GM23338 (cell line): ENCODE data around the gene ASCL5. TPM values are rescaled to one million over a fixed set of nuclear protein-coding genes. Genes with fewer than 3 reads are reported as not detected.
"Not testable (repeated sequence)": the region's sequence is repeated elsewhere in the genome, so short reads cannot be mapped to it uniquely, and the experiment has no call there.

Experiments used
- ATAC-seq: fragments of 200-7000 bp; cut with Tn5 transposase; 3 replicates; pipeline ENCODE4 v1.9.1; 2020
- DNase-seq: peaks from one replicate; pipeline ENCODE4 v3.0.0-alpha.2; 2015; ENCODE audit warnings: low spot score
- H2AFZ ChIP-seq: fragments of 200-600 bp; sonication (generic); 2 replicates; pipeline ENCODE4 v1.8.0; 2016; ENCODE audit warnings: antibody characterized with exemption, mild to moderate bottlenecking, moderate library complexity
- H3F3A ChIP-seq: fragments of 200-600 bp; sonication (generic); replicated peaks from 2 replicates; pipeline ENCODE4 v1.8.0; 2017; ENCODE audit warnings: antibody characterized with exemption, mixed run types, low read depth
- H3K27ac ChIP-seq: fragments of 200-600 bp; sonication (generic); 2 replicates; pipeline ENCODE4 v1.6.1; 2016; ENCODE audit warnings: low read depth
- H3K27me3 ChIP-seq: fragments of 200-600 bp; sonication (generic); 2 replicates; pipeline ENCODE4 v1.8.0; 2016; ENCODE audit warnings: mild to moderate bottlenecking, mixed run types, moderate library complexity; ENCODE audit not compliant: insufficient read depth
- H3K36me3 ChIP-seq: fragments of 200-600 bp; sonication (generic); 2 replicates; pipeline ENCODE4 v1.8.0; 2016; ENCODE audit warnings: mild to moderate bottlenecking; ENCODE audit not compliant: insufficient read depth
- H3K4me1 ChIP-seq: fragments of 200-600 bp; sonication (generic); 2 replicates; pipeline ENCODE4 v1.8.0; 2016; ENCODE audit warnings: mild to moderate bottlenecking, moderate library complexity; ENCODE audit not compliant: insufficient read depth
- H3K4me2 ChIP-seq: fragments of 200-600 bp; sonication (generic); 2 replicates; pipeline ENCODE4 v1.7.1; 2017; ENCODE audit warnings: mixed run types
- H3K4me3 ChIP-seq: fragments of 200-600 bp; sonication (generic); 2 replicates; pipeline ENCODE4 v1.6.1; 2016; ENCODE audit warnings: mixed run types
- H3K79me2 ChIP-seq: fragments of 200-600 bp; sonication (generic); replicated peaks from 2 replicates; pipeline ENCODE4 v1.8.0; 2017; ENCODE audit warnings: mild to moderate bottlenecking; ENCODE audit not compliant: insufficient read depth
- H3K9me2 ChIP-seq: fragments of 200-600 bp; sonication (generic); 2 replicates; pipeline ENCODE4 v1.8.0; 2017; ENCODE audit not compliant: insufficient read depth
- H4K20me1 ChIP-seq: fragments of 200-600 bp; sonication (generic); replicated peaks from 2 replicates; pipeline ENCODE4 v1.8.0; 2017; ENCODE audit warnings: mild to moderate bottlenecking; ENCODE audit not compliant: insufficient read depth
- H3K27ac Mint-ChIP-seq: 2 replicates; pipeline ENCODE4 v1.8.0; 2020; ENCODE audit warnings: inconsistent platforms, mild to moderate bottlenecking, moderate library complexity, mixed read lengths
- H3K27me3 Mint-ChIP-seq: 3 replicates; pipeline ENCODE4 v1.8.0; 2022; ENCODE audit warnings: low read depth, mild to moderate bottlenecking, moderate library complexity, mixed read lengths, inconsistent platforms; ENCODE audit not compliant: insufficient read depth, poor library complexity
- H3K36me3 Mint-ChIP-seq: 3 replicates; pipeline ENCODE4 v1.8.0; 2021; ENCODE audit warnings: low read depth, mild to moderate bottlenecking, inconsistent platforms, moderate library complexity, mixed read lengths
- H3K4me1 Mint-ChIP-seq: 3 replicates; pipeline ENCODE4 v1.8.0; 2020; ENCODE audit warnings: mild to moderate bottlenecking, inconsistent platforms, mixed read lengths
- H3K4me3 Mint-ChIP-seq: 3 replicates; pipeline ENCODE4 v1.8.0; 2021; ENCODE audit warnings: moderate library complexity, mild to moderate bottlenecking, inconsistent platforms, mixed read lengths
- H3K9me3 Mint-ChIP-seq: 3 replicates; pipeline ENCODE4 v1.8.0; 2020; ENCODE audit warnings: moderate library complexity, mild to moderate bottlenecking, inconsistent platforms, mixed read lengths
- CTCF ChIP-seq, 2 experiments: fragments of 200-600 bp in 1 of 2; sonication (generic) in 1 of 2; conservative IDR thresholded peaks; 2 replicates each; pipeline versions ENCODE4 v1.5.1 to v1.6.1; 2016 to 2017; ENCODE audit warnings: antibody characterized with exemption in 2 of 2, low read depth in 2 of 2, mild to moderate bottlenecking in 2 of 2, moderate library complexity in 1 of 2
- EZH2phosphoT487 ChIP-seq: fragments of 200-600 bp; sonication (generic); IDR thresholded peaks from one replicate; pipeline ENCODE4 v1.8.1; 2018; ENCODE audit warnings: antibody characterized with exemption; ENCODE audit not compliant: unreplicated experiment
- NANOG ChIP-seq: IDR thresholded peaks from 2 replicates; pipeline ENCODE4 v1.6.1; 2016; ENCODE audit warnings: antibody characterized with exemption, borderline replicate concordance
- STAT1 ChIP-seq: IDR thresholded peaks from one replicate; pipeline ENCODE4 v1.6.1; 2016; ENCODE audit warnings: antibody characterized with exemption; ENCODE audit not compliant: unreplicated experiment
- ZNF114 ChIP-seq: fragments of 250-450 bp; sonication (Bioruptor Pico); IDR thresholded peaks from 2 replicates; pipeline ENCODE4 v1.5.0; 2020; ENCODE audit warnings: mild to moderate bottlenecking, moderate library complexity
- polyA plus RNA-seq: library from polyadenylated mRNA; unstranded; fragments of >200 nt; fragmentation: Nextera tagmentation; extraction: Ambion mirVana; gene quantifications from 2 replicates; pipeline ENCODE4 v1.2.1, GENCODE V29; 2016
- total RNA-seq: library from RNA; depleted of rRNA; stranded (reverse); fragments of >200 nt; shearing (Covaris generic); gene quantifications from 2 replicates; pipeline ENCODE4 v1.2.3, GENCODE V29; 2014
- TF ChIP-seq, protein P1 (sequence below): fragments of 250-450 bp; sonication (Bioruptor Pico); IDR thresholded peaks from 2 replicates; pipeline ENCODE4 v1.5.0; 2020; ENCODE audit warnings: mild to moderate bottlenecking, moderate library complexity
- TF ChIP-seq, protein P2 (sequence below): IDR thresholded peaks from 2 replicates; pipeline ENCODE4 v1.6.1; 2016; ENCODE audit warnings: antibody characterized with exemption

Gene ASCL5
- total and polyA plus RNA-seq, 2 experiments from 2014 or later = not detected

GRCh38 chr1:201164645-201165044 lies 37.7 kb upstream of the ASCL5 start (continued):
- TF ChIP-seq, protein P1, sequence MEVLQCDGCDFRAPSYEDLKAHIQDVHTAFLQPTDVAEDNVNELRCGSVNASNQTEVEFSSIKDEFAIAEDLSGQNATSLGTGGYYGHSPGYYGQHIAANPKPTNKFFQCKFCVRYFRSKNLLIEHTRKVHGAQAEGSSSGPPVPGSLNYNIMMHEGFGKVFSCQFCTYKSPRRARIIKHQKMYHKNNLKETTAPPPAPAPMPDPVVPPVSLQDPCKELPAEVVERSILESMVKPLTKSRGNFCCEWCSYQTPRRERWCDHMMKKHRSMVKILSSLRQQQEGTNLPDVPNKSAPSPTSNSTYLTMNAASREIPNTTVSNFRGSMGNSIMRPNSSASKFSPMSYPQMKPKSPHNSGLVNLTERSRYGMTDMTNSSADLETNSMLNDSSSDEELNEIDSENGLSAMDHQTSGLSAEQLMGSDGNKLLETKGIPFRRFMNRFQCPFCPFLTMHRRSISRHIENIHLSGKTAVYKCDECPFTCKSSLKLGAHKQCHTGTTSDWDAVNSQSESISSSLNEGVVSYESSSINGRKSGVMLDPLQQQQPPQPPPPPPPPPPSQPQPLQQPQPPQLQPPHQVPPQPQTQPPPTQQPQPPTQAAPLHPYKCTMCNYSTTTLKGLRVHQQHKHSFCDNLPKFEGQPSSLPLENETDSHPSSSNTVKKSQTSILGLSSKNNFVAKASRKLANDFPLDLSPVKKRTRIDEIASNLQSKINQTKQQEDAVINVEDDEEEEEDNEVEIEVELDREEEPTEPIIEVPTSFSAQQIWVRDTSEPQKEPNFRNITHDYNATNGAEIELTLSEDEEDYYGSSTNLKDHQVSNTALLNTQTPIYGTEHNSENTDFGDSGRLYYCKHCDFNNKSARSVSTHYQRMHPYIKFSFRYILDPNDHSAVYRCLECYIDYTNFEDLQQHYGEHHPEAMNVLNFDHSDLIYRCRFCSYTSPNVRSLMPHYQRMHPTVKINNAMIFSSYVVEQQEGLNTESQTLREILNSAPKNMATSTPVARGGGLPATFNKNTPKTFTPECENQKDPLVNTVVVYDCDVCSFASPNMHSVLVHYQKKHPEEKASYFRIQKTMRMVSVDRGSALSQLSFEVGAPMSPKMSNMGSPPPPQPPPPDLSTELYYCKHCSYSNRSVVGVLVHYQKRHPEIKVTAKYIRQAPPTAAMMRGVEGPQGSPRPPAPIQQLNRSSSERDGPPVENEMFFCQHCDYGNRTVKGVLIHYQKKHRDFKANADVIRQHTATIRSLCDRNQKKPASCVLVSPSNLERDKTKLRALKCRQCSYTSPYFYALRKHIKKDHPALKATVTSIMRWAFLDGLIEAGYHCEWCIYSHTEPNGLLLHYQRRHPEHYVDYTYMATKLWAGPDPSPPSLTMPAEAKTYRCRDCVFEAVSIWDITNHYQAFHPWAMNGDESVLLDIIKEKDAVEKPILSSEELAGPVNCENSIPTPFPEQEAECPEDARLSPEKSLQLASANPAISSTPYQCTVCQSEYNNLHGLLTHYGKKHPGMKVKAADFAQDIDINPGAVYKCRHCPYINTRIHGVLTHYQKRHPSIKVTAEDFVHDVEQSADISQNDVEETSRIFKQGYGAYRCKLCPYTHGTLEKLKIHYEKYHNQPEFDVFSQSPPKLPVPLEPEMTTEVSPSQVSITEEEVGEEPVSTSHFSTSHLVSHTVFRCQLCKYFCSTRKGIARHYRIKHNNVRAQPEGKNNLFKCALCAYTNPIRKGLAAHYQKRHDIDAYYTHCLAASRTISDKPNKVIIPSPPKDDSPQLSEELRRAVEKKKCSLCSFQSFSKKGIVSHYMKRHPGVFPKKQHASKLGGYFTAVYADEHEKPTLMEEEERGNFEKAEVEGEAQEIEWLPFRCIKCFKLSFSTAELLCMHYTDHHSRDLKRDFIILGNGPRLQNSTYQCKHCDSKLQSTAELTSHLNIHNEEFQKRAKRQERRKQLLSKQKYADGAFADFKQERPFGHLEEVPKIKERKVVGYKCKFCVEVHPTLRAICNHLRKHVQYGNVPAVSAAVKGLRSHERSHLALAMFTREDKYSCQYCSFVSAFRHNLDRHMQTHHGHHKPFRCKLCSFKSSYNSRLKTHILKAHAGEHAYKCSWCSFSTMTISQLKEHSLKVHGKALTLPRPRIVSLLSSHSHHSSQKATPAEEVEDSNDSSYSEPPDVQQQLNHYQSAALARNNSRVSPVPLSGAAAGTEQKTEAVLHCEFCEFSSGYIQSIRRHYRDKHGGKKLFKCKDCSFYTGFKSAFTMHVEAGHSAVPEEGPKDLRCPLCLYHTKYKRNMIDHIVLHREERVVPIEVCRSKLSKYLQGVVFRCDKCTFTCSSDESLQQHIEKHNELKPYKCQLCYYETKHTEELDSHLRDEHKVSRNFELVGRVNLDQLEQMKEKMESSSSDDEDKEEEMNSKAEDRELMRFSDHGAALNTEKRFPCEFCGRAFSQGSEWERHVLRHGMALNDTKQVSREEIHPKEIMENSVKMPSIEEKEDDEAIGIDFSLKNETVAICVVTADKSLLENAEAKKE (CRISPR knock-in tag) = no peak
- TF ChIP-seq CTCF (conservative IDR thresholded peaks at IDR 0.05; ENCODE audit: low read depth in 2 of 2) (no peak), ZNF114 (no peak), STAT1 (no peak), EZH2phosphoT487 (no peak)
- TF ChIP-seq, protein P2, sequence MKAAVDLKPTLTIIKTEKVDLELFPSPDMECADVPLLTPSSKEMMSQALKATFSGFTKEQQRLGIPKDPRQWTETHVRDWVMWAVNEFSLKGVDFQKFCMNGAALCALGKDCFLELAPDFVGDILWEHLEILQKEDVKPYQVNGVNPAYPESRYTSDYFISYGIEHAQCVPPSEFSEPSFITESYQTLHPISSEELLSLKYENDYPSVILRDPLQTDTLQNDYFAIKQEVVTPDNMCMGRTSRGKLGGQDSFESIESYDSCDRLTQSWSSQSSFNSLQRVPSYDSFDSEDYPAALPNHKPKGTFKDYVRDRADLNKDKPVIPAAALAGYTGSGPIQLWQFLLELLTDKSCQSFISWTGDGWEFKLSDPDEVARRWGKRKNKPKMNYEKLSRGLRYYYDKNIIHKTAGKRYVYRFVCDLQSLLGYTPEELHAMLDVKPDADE = no peak

DNA sequence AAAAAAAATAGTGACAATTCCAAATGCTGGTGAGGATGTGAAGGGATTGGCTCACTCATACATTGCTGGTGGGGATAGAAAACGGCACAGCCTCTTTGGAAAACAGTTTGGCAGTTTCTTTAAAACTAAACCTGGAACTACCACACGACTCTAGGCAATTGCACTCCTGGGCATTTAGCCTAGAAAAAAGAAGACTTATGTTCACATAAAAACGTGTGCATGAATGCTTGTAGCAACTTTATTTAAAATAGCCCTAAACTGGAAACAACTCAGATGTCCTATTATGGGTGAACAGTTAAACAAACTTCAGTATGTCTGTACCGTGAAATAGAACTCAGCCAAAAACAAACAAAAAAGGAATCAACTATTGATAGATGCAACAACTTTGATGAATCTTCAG lies 36.7 kb upstream of the ASCL5 start:
- Histone ChIP-seq H3K79me2 (no peaks in the 10 kb centered on the region), H3K4me1 (no peaks in the 10 kb centered on the region), H2AFZ (no peak overlapping the region), H3K4me3 (no peak overlapping the region), H3K4me2 (no peak overlapping the region), H3K36me3 (no peaks in the 10 kb centered on the region), H3K27ac (no peak overlapping the region), H4K20me1 (no peaks in the 10 kb centered on the region), H3F3A (no peaks in the 10 kb centered on the region), H3K9me2 (no peaks in the 10 kb centered on the region), H3K27me3 (no peaks in the 10 kb centered on the region)
- Mint-ChIP-seq H3K4me1 (no peaks in the 10 kb centered on the region), H3K9me3 (no peaks in the 10 kb centered on the region), H3K4me3 (no peak overlapping the region), H3K27ac (no peak overlapping the region), H3K27me3 (no peaks in the 10 kb centered on the region), H3K36me3 (no peaks in the 10 kb centered on the region)
- TF ChIP-seq ZNF114 (no peak), NANOG (no peak)
- no peak for ATAC-seq
- DNase-seq = no peak

- not testable (repeated sequence) for H3K27me3 ChIP-seq, H3K9me3 Mint-ChIP-seq, H3K36me3 Mint-ChIP-seq, H3K4me2 ChIP-seq, H3K4me1 ChIP-seq, H3K4me3 Mint-ChIP-seq, DNase-seq, H3K27ac ChIP-seq, H3K27me3 Mint-ChIP-seq, H3F3A ChIP-seq, H3K4me3 ChIP-seq, H3K27ac Mint-ChIP-seq, H4K20me1 ChIP-seq, H3K79me2 ChIP-seq, H2AFZ ChIP-seq, H3K36me3 ChIP-seq, H3K4me1 Mint-ChIP-seq, H3K9me2 ChIP-seq, ATAC-seq
Observed at GRCh38 chr1:201163036-201163435, 36.1 kb upstream of the ASCL5 start.
